DMS 273 (cell line): ENCODE measurements around the gene TLK1.
"Not testable (repeated sequence)": the region's sequence is repeated elsewhere in the genome, so short reads cannot be mapped to it uniquely, and the experiment has no call there.

ENCODE experiments used
- DNase-seq: peaks from one replicate; lab custom pipeline; 2025; ENCODE audit not compliant: unreplicated experiment; lab: John Stamatoyannopoulos, UW

Gene TLK1

GRCh38 chr2:171086352-171087290, 74.1 kb downstream of the TLK1 start:
- DNase-seq, result peak; percentile 51

- peak; percentile 18 for DNase-seq
Observed at GRCh38 chr2:171084128-171084527, 76.6 kb downstream of the TLK1 start.

- DNase-seq, result peak; percentile 17
Observed at GRCh38 chr2:171083451-171083850, 77.2 kb downstream of the TLK1 start.

- DNase-seq, result no peak
Observed at GRCh38 chr2:171081649-171082111, 79.0 kb downstream of the TLK1 start.

- no peak for DNase-seq
Observed at GRCh38 chr2:171080607-171081006, 80.1 kb downstream of the TLK1 start.

- DNase-seq, result not testable (repeated sequence)
Observed at GRCh38 chr2:171076422-171076821, 84.3 kb downstream of the TLK1 start.

- DNase-seq, result no peak
Observed at GRCh38 chr2:171072164-171072563, 88.5 kb downstream of the TLK1 start.

- no peak for DNase-seq
Observed at GRCh38 chr2:171069286-171069956, 91.3 kb downstream of the TLK1 start.

GRCh38 chr2:171066110-171066509, 94.6 kb downstream of the TLK1 start:
- DNase-seq, result no peak

- no peak for DNase-seq
Observed at GRCh38 chr2:171057575-171057974, 103.1 kb downstream of the TLK1 start.

GRCh38 chr2:171056307-171056706, 104.4 kb downstream of the TLK1 start:
- DNase-seq, result no peak

- no peak for DNase-seq
Observed at GRCh38 chr2:171049691-171050090, 111.0 kb downstream of the TLK1 start.

- no peak for DNase-seq
Observed at GRCh38 chr2:171046048-171046560, 114.6 kb downstream of the TLK1 start.

GRCh38 chr2:171044416-171044815, 116.3 kb downstream of the TLK1 start:
- no peak for DNase-seq

GRCh38 chr2:171042253-171042969, 118.3 kb downstream of the TLK1 start:
- no peak for DNase-seq

- DNase-seq, result no peak
Observed at GRCh38 chr2:171036532-171036931, 124.2 kb downstream of the TLK1 start.

GRCh38 chr2:171034315-171034714, 126.4 kb downstream of the TLK1 start:
- DNase-seq, result no peak

- no peak for DNase-seq
Observed at GRCh38 chr2:171025214-171025613, 135.5 kb downstream of the TLK1 start.

- no peak for DNase-seq
Observed at GRCh38 chr2:171018522-171018921, 142.2 kb downstream of the TLK1 start.

GRCh38 chr2:171016125-171016524, 144.6 kb downstream of the TLK1 start:
- DNase-seq, result no peak

- DNase-seq, result no peak
Observed at GRCh38 chr2:171013851-171014250, 146.8 kb downstream of the TLK1 start.
